Neural progenitor cell (in vitro differentiated cells): ENCODE measurements around the gene AASDHPPT.

ENCODE experiments used
- CTCF ChIP-seq: fragments of 200-600 bp; sonication (generic); IDR thresholded peaks from 2 replicates; pipeline ENCODE4 v1.5.1; 2017; ENCODE audit warnings: antibody characterized with exemption, mild to moderate bottlenecking
- EZH2 ChIP-seq: fragments of 200-600 bp; sonication (generic); IDR thresholded peaks from 2 replicates; pipeline ENCODE4 v1.6.1; 2017; ENCODE audit warnings: antibody characterized with exemption, mild to moderate bottlenecking, moderate library complexity

GRCh38 chr11:106063009-106063408 is 14.5 kb upstream of the AASDHPPT start:
- no peak for TF ChIP-seq CTCF
- TF ChIP-seq EZH2 = no peak
